Hematopoietic multipotent progenitor cell treated with erythropoietin and hydrocortisone succinate and interleukin-3 and kit ligand, for 6 days (in vitro differentiated cells): ENCODE measurements around the gene NR2F2.

Experiments
- DNase-seq: peaks from one replicate; pipeline ENCODE4 v3.0.0-alpha.2; 2015

Gene NR2F2

DNA sequence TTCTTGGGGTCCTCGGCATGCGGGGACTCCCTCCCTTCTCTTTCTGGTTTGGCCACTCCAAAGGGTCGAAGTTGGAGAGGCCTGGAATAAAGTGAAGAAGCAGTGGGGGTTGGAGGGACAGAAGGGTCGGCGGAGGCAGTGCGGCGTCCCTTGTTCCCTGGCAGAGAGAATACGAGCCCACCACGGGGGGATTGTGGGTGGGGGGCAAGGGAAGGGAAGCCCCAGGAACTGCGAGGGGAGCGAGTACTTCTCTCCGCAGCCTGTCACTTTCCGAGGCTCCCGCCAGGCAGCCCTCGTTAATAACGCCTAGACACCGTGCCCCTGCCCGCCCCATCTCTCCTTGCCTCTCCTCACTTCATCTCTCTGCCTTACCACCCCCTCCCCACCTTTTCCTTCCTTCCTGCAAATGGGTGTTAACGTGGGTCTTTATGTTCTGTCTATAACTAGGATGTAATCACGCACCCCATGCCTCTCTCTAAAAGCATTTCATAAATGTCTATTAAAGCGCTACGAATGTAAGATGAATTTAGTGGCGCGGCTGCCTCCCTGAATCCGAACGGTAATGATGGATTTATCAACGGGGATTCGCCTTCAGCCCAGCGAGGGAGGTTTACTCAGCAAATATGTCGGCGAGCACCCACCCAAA lies 13.7 kb downstream of the NR2F2 start:
- DNase-seq = no peak

DNA sequence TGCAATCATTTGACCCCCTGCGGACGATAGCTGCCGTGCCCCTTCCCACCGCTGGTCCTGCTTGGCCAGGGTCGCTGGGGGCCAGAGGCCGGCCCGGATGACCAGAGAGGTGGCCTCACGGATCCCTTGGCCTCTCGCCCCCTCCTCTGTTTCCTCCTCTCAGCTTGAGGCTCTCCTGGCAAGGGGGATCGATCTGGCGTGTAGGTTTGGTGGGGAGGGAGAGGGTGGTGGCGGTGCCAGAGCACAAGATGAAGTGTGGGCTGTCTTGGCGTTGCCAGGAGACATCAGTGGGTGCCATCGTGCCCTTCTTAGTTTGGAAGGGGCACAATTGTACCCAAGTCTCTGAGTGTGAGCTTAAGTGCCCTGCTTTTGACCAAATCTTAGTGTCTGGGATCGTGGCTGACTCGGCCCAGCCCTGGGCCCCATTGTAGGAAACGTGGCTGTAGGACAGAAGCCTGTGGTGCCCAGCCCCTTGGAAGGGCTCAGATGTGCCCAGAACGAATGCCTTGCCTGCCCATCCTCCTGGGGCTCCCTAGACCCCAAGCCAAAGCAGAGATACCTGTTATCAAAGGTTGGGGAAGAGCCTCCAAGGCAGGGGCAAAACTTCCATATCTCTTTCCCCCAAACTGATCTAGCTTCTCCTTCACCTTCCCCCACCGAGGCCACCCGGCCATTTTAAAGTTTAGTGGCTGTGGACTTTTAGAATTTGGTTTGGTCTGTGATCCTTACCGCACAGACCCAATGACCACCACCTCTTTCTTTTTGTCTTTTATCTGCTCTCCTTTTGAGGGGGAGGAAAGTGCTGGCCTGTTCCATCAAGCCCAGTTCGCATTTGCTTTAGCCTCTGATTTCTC lies 14.4 kb downstream of the NR2F2 start:
- no peak for DNase-seq

DNA sequence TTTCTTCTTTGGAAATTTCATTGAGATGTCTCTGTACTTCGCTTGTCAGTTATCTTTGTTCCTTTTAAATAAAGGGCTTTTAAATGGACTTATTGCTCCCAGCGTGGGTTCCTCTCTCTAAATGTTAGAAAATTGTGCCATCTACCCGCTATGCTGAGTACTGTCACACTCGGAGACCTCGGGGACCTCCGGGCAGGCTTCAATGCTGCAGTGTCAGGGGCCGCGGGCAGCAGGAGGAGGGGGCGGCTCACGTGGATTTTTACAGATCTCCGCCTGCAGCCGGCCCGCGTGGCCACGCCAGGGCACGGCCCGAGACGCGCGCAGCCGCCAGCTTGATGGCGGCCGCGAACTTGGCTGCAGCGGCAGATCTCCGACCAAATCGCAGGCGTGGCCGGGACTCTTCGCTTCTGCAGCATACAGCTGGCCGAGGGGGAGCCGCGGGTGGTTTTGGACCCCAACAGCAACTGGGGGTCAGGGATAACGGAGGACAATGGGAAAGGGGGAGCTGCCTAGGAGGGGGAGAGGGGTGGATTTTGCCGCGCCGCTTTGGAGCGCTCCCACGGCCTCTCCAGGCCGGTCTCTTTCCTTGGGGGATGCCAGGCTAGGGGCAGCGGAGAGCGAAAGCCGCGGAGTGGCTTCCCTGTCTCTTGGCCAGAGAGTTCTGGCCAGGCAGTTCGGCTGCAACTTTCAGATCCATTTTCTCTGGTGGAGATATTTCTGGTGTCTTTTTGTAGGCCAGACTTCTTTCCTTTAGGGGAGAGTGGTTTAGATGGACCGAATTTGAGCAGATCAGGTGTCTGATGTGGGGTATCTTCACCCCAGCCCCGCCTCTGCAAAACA lies 15.3 kb downstream of the NR2F2 start:
- peak; percentile 67 for DNase-seq

DNA sequence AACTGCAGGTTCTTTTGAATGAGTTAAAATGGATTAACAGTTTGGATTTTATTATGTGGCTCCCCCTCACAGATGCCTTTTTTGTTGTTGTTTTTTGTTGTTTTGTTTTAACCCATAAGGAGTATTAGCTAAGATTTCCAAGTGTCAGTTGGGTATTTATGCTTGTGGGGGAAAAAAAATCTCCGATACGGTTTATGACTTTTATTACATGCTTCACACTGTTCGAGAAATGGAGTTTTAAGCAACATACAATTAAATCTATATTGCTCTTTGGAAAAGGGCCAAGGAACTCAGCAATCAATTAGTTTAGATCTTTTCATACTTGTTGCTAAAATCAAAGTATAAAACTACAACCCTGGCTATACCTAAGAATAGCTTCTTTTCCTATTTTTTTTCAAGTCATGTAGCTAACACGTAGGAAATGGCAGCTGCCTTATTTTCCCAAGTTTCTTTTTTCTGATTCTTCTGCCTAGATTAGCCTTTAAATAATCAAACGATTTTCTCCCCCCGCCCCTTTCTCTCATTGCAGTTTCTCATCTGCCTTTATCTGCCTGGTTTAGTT lies 16.0 kb downstream of the NR2F2 start:
- no peak for DNase-seq

DNA sequence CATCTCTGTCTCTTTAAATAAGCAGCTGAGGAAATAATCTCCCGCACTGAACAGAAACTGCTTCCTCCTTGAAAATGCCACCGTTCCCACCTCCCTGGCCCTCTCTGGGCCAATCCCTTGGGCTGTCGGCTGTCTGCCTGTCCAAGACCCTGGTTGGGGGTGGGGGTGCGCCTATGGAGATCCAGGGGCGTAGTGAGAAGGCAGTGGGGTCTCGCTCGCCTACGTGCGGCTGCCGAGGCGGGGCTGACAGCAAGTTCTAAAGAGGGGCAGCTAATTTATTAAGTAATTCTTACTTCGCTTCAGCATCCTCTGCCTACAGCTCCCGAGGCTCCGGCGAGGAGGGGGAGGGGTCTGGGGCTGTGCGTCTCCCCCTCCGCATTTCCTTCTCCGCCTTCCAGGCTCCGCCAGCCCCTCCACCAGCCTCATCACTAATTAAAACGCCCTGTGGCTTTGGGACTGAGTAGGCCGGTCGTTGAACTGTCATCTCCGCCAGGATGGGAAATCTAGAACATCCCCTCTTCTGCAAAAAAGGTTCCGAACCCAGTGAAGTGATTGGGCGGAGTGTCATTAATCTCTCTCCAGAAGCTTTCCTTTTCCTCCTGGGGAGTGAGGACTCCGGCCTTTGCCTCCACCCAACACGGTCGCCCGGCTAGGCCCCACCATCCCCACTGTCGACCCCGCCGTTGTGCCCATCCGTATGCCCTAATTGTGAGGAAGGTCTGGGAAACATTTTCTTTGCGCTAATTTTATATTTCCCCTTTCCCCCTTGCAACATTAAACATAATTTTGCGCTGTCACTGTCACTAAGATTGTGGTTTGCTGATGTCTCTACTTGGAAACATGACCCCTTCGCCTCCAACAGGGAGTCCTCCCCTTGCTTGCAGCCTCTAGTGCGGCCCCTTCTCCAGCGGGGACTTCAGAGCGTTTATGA lies 16.9 kb downstream of the NR2F2 start:
- no peak for DNase-seq

DNA sequence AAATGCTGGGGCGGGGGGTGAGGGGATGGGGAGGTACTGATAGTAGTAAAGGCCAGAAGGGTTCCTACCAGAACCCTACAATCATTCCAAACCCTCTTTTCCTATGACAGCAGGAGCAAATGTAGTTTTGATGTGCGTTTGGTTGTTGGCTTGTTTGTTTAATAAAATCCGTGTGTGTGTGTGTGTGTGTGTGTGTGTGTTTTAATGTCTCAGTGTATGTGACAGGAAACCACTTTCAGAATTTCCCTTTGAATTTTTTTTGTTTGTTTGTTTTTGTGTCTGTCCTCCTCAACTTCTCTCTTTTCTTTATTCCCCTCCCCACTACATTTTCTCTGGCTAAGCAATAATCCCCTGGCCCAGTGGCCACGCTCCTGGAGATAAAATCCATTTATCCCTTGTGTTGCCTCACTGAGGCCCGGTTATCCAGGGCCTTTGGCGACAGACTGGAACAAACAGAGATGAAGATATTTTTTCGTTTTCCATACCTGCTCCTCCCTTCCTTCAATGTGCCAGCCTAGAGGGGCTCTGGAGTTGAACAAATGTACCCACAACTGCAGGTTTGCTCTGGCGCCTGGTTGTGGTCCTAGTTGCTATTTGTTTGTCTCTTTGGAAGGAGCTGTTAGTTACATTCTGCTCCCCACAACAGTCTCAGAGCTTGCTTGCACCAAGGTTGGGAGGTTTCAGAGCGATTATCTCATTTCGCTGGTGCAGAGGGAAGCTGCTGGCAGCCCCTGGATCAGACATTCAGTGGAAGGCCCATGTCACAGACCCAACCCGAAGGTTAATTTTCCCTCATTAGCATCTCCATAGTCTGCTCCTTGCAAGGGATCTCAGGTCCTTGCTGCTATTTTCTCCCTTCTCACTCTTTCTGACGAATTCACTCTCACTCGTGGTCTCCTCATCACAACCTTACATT lies 17.9 kb downstream of the NR2F2 start:
- no peak for DNase-seq

DNA sequence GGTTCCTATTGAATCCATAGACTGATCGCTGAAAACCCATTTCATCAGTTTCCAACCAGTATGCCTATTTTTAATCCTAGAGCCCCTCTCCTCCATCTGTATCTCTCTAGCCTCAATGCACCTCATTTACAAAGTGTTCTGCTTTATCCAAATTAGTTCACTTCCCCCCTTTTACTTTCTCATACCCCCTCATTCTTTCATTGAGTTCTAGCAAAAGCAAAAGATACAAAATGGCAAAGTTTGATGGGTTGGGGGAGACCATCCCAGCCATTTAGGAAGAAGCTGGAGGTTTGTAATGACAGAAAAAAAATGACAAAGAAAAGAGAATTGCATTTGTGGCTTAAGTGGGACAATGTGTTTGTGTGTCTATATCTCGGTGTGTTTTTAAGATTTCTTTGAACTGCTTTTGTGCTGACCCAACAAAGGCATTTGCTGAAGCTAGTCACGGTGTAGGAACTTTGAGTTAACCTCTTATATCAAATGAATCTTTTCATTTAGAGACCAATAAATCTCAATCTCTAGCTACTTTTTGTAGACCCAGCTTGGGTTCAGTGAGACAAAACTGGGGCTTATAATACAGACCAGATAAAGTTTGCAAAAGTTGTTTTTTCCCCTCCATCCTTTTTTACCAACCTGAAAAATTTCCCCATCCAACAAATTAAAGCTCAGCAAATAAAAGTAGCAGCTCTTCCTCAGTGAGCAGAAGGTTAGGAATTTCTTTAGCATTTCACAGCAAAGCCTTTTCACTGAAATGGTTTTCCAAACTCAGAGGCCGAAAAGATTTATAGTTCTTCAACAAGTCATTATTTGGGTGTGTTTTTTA lies 18.7 kb downstream of the NR2F2 start:
- no peak for DNase-seq

DNA sequence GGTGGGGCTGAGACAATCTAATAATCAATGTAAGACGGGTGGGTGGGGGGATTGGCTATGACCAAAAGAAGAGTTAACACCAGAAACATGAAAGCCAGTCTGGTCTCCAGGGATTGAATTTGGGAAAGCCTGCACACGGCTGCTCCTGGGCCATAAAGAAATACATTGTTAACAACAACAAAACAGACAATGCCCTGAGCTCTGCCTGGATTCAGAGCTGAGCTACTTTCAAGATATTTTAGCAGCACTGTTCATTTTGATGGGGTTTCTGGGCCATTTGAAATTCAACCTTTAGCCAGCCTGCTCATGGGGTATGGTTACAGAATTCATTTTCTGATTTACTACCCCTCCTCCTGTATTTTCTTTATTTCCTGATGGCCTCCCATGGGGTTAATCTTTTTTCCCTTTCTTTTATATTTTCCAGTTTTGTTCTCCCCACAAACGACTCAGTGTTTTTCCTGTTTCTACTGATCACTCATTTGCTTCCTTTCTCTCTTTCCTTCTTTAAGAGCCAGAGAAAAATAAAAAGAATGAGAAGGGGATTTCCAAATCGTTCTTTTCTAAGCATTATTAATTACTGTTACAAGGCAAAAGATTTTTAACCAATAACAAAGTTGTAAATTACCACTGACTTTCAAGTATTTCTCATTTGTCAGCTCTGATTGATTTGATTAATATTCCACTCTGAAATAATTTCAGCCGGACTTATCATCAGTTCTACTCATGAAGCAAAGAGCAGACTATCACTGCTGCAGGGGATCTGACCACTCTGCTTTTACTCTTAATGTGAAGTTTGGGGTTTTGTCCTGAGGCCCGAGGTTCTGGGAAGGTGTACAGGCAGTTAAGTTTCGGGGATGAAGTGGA lies 19.6 kb downstream of the NR2F2 start:
- no peak for DNase-seq

DNA sequence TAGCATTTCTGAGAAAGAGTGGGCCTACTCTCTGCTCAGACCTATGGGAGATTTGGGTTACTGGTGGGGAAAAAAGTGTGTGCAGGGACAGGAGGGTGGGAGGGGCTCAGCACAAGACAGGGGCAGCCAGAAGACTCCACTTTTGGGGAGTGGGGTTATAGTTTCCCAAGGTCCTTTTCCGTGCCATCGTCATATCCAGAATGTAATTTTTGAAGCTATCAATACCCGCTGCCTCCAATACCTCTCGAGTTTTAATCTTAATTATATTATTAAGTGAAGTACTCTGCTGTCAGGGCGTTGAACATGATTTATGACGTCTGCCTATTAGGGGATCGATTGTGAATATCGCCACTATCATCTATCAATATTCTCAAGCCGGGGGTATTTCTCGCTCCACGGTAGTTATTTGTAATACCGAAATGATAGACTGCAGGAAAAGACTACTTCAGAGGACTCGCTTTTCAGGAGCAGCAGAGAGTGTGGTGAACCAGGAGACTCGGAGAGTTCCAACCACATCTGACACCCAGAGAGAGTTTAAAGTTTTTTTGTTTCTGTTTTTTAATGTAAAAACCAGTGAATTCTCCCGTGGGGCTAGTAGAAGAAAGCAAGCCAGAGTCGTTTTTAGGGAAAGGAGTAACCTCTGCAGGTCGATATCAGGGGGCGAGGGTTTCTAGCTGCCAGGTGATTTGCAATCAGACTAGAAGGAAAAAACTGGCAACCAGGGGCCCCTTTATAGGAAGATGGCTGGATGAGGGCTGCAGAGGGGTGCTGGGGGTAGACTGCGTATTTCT lies 20.6 kb downstream of the NR2F2 start:
- no peak for DNase-seq

DNA sequence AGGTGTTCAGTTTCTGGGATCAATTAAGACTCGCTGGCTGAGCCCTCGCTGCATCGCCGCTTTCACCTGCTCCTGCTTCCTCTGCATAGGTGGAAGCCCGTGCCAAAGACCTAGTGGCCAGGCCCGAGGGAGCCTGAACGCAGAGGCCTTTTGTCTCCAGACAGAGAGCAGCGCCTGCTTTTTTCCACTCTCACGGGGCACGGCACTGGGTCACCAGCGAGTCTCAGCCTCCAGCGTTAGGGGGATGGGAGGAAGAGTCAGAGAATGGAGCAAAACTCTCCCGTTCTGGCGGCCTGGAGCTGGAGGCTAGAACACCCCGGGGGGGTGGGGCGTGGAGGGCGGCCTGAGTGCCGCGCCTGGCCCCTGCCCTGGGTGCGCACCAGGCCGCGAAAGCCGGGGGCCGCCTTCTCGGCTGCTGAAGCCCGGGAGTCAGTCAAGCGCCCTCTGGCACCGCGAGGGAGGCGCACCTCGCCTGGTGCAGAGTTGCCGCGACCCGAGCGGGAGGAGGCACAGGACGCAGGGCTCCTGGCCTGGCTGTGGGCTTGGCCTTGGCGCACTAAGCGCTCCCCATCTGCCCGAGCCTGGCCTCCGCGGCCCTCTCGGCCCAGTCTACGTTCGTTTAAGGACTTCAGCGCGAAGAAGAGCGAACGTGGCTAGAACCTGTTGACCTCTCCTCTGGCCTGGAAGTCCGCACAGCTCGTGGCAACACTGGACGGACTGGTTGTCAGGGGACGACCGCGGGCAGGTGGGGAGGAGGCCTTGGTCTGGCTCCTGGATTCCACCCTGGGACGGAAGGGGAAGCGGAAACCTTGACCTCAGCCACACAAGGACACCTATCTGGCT lies 21.5 kb downstream of the NR2F2 start:
- no peak for DNase-seq

DNA sequence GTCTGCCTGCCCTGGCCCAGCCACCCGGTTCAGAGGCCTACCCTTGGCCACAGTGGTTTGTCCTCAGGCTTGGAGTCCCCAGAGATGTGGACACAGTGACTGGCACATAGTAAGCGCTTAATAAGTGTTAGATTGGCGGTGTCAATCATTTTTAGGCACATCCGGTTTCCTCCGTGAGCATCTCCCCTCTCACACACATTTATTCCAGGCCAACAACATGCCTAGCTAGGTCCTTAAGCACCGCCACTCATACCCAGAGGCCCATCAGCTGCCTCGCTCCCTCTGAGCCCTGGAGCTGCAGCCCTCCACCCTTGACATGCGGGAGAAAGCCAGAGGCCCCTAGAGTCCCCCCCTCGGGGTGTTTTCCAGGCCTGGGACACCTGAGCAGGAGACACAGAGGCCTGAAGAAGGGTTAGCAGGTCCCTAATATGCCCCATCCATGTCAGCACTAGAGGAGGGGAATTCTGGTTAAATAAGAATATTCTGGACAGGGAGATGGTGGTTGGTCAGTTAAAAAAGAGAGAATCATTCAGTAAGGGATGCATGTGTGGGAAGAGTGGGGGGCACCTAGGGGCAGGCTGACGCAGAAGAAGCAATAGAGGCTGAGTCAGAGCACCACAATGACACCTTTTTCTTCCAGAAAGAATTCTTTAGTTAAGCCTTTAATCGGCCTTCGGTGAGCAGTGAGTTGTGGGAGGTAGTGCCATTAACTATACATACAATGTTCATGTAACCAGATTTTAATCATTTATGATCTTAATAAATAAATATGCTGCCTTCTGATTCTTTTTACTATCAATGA lies 22.3 kb downstream of the NR2F2 start:
- no peak for DNase-seq

DNA sequence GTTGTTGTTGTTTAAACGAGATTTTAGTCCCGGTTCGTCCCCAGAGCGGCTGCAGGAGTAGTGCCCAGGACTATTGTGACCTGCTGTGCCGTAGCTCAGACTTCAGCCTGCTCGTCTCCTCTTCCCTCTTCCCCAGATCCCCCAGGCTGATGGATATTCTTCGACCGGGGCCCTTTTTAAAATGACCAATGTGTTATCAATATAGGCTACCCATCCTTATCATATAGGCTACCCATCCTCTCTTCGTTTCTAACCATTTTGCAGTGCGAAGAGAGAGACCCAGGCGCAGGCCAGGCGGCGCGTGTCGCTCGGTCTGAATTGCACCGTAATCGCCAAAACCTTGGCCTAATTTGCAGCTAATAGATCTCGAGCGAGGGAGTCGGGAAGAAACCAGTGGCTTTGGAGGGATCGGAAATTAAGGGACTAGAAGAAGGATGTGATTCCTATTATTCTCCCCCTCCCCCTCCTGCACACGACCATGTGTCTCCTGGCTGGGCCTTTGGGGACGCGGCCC lies 23.0 kb downstream of the NR2F2 start:
- DNase-seq = no peak

DNA sequence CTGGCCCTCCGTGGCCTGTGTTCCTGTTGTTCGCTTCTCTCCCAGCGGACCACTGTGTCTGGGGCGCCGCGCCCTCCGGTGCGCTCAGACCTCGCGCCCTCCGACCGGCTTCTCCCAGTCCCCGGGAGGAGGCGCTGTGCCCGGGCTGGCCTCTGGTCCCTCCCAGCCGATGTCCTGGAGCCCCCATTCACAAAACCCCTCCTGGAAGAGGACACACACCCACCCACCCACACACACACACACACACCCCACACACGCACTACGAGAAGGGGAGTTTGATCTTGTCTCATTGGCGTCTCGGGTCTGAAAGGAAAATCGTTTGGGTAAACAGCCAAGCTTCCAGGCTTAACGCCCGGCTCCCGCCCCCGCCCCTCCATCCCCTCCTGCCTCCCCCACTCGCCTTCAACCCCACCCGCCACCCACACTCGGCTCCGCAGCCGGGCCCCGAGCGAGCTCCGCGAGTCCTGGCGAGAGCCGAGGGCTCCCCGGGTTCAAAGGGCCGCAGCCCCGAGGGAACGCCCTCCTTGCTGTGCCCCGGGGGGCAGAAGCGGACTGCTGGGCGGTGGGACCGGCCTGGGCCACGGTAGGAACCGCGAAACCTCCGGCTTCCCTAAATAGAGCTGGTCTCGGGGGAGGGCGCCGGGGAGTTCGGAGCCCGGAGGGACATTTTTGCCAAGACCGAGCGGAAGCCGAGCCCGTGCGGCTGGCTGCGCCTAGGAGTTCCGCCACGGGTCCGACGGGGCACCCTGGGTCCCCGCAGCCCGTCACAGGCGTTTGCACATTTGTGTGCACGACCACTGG lies 23.6 kb downstream of the NR2F2 start:
- DNase-seq = no peak

DNA sequence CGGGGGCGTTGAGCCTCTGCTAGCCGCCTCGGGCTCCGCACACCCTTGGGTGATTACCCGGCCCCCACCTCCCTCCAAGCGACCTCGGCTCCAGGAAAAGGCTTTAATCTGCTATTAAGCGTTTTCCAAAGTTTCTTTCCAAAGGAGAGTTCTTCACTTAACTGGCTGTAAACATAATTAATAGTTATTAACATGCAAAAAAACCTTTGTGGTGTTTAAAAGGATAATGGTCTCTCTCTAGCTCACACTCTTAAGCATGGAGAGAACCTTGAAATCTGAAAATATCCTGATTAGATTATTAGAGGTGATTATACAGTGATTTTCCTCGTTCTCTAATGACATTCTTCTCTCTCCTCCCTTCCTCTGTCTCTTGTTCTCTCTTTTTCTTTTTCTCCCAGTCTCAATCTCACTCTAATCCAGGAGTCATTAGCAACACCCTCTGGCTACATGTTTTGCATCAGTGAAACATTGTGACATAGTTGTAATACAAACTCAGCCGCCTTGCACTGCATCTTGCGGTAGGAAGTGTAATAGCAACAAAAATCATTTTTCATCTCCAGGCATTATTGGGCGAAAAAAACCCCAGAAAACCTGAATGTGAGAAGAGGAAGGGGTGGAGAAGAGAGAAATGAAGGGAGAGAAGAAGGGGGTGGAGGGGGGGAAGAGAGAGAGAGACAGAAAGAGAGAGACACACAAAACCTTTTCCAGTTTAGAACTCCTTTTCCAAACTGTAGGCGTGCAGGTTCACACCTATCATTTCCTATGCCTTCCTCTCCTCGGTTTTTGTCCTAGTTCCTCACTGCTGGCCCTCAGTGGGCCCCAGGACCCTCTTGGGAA lies 24.4 kb downstream of the NR2F2 start:
- DNase-seq = no peak
